HG02943 (cell line): ENCODE data around the gene PRR35.

Experiments used
- ATAC-seq: cut with Tn5 transposase; IDR thresholded peaks from one replicate; pipeline ENCODE4 v1.9.1; 2021; ENCODE audit warnings: mild to moderate bottlenecking, low read depth, moderate library complexity; ENCODE audit not compliant: unreplicated experiment

The PRR35 gene

GRCh38 chr16:560204-560700 is at the start of gene PRR35:
Gene PRR35 (plus strand): TSS chr16:560394. CDS start chr16:563295, 2,901 bp downstream.
- ATAC-seq, result no peak

- no peak for ATAC-seq
These were observed 47.4 kb upstream of the PRR35 start for GRCh38 chr16:512802-513201.

- ATAC-seq, result no peak
These were observed 46.2 kb upstream of the PRR35 start for GRCh38 chr16:513950-514349.

GRCh38 chr16:515175-515938 is 44.8 kb upstream of the PRR35 start:
- ATAC-seq, result no peak

GRCh38 chr16:515939-516226 is 44.3 kb upstream of the PRR35 start:
- ATAC-seq, result no peak

GRCh38 chr16:516301-516700 is 43.9 kb upstream of the PRR35 start:
- ATAC-seq, result no peak

GRCh38 chr16:518858-519257 is 41.3 kb upstream of the PRR35 start:
- no peak for ATAC-seq

- ATAC-seq, result no peak
These were observed 40.8 kb upstream of the PRR35 start for GRCh38 chr16:519425-519824.

GRCh38 chr16:519841-520687 is 40.1 kb upstream of the PRR35 start:
- ATAC-seq, result no peak

- ATAC-seq, result no peak
These were observed 39.3 kb upstream of the PRR35 start for GRCh38 chr16:520847-521246.

- no peak for ATAC-seq
These were observed 38.6 kb upstream of the PRR35 start for GRCh38 chr16:521381-522210.

GRCh38 chr16:522320-523096 is 37.7 kb upstream of the PRR35 start:
- no peak for ATAC-seq

GRCh38 chr16:523097-523741 is 37.0 kb upstream of the PRR35 start:
- ATAC-seq, result no peak

- no peak for ATAC-seq
These were observed 35.7 kb upstream of the PRR35 start for GRCh38 chr16:524274-525040.

- no peak for ATAC-seq
These were observed 35.1 kb upstream of the PRR35 start for GRCh38 chr16:525123-525519.

GRCh38 chr16:525520-526180 is 34.5 kb upstream of the PRR35 start:
- no peak for ATAC-seq

- ATAC-seq, result peak; percentile 5
These were observed 33.8 kb upstream of the PRR35 start for GRCh38 chr16:526181-527014.
